IMR-90 (cell line): Measurements from ENCODE around the gene HRH1. TPM values are rescaled to one million over a fixed set of nuclear protein-coding genes. Genes with fewer than 3 reads are reported as not detected.

Experiments used
- ATAC-seq: fragments of 200-7000 bp; cut with Tn5 transposase; 2 replicates; pipeline ENCODE4 v1.9.1; 2020; ENCODE audit warnings: low read depth, mild to moderate bottlenecking, moderate library complexity
- BruUV-seq: library from RNA; stranded (reverse); fragments of 400-500 nt; replicated peaks from 2 replicates; lab custom pipeline; 2021; lab: Mats Ljungman, UMichigan
- CTCF ChIA-PET: fragments of 300-600 bp; formaldehyde crosslinking; extraction: SDS; loops from one replicate; lab custom pipeline; 2021; ENCODE audit warnings: antibody characterized with exemption; lab: Yijun Ruan, JAX
- POLR2A ChIA-PET: fragments of 300-600 bp; sonication (Branson Sonifier 250); formaldehyde crosslinking; loops from one replicate; lab custom pipeline; 2022; ENCODE audit warnings: antibody characterized with exemption; ENCODE audit not compliant: unreplicated experiment; lab: Charles Lee
- DNase-seq: peaks from one replicate; pipeline ENCODE4 v3.0.0; 2013
- H2AFZ ChIP-seq: replicated peaks from 2 replicates; pipeline ENCODE3; 2013; ENCODE audit warnings: low read length, mild to moderate bottlenecking; ENCODE audit not compliant: poor library complexity
- H2AK5ac ChIP-seq: 2 replicates; pipeline ENCODE4 v1.6.1; 2013; ENCODE audit warnings: low read depth, low read length, inconsistent platforms
- H2AK9ac ChIP-seq: replicated peaks from 2 replicates; pipeline ENCODE3; 2013; ENCODE audit warnings: mild to moderate bottlenecking, low read depth, low read length, moderate library complexity; ENCODE audit not compliant: poor library complexity
- H2BK120ac ChIP-seq: 2 replicates; pipeline ENCODE4 v1.6.1; 2013; ENCODE audit warnings: low read depth, low read length, inconsistent platforms
- H2BK15ac ChIP-seq: 3 replicates; pipeline ENCODE4 v1.6.1; 2013; ENCODE audit warnings: low read depth, low read length, inconsistent platforms
- H2BK20ac ChIP-seq: 2 replicates; pipeline ENCODE4 v1.6.1; 2013; ENCODE audit warnings: low read depth, mild to moderate bottlenecking, inconsistent platforms, low read length, moderate library complexity
- H2BK5ac ChIP-seq: 2 replicates; pipeline ENCODE4 v1.6.1; 2013; ENCODE audit warnings: mild to moderate bottlenecking, low read depth, low read length, inconsistent platforms; ENCODE audit not compliant: poor library complexity, severe bottlenecking
- H3K14ac ChIP-seq: replicated peaks from 2 replicates; pipeline ENCODE4 v1.6.1; 2013; ENCODE audit warnings: low read depth, low read length, inconsistent platforms
- H3K18ac ChIP-seq: 2 replicates; pipeline ENCODE4 v1.6.1; 2013; ENCODE audit warnings: low read depth, low read length, control low read depth
- H3K23ac ChIP-seq: 2 replicates; pipeline ENCODE4 v1.6.1; 2013; ENCODE audit warnings: low read depth, low read length, inconsistent platforms
- H3K27ac ChIP-seq: 2 replicates; pipeline ENCODE4 v1.5.1; 2013; ENCODE audit warnings: mild to moderate bottlenecking, control low read depth, low read length; ENCODE audit not compliant: insufficient read depth
- H3K27me3 ChIP-seq: 2 replicates; pipeline ENCODE4 v1.6.1; 2013; ENCODE audit warnings: low read length; ENCODE audit not compliant: control insufficient read depth, insufficient read depth
- H3K36me3 ChIP-seq: 2 replicates; pipeline ENCODE4 v1.6.1; 2013; ENCODE audit warnings: low read length, mixed read lengths; ENCODE audit not compliant: control insufficient read depth, insufficient read depth
- H3K4ac ChIP-seq: 2 replicates; pipeline ENCODE4 v1.6.1; 2013; ENCODE audit warnings: low read depth, low read length, inconsistent platforms
- H3K4me1 ChIP-seq: 2 replicates; pipeline ENCODE4 v1.6.1; 2013; ENCODE audit warnings: low read length, mixed read lengths; ENCODE audit not compliant: control insufficient read depth, insufficient read depth
- H3K4me2 ChIP-seq: 2 replicates; pipeline ENCODE4 v1.6.1; 2013; ENCODE audit warnings: low read depth, mild to moderate bottlenecking, control low read depth, low read length, moderate library complexity
- H3K4me3 ChIP-seq: 2 replicates; pipeline ENCODE4 v1.5.1; 2013; ENCODE audit warnings: low read depth, mild to moderate bottlenecking, control low read depth, low read length, moderate library complexity; ENCODE audit not compliant: insufficient read depth
- H3K56ac ChIP-seq: 2 replicates; pipeline ENCODE4 v1.6.1; 2013; ENCODE audit warnings: low read length, inconsistent platforms; ENCODE audit not compliant: insufficient read depth; ENCODE audit errors: extremely low read depth
- H3K79me1 ChIP-seq, 2 experiments: 2 replicates each; pipeline ENCODE4 v1.6.1; 2013; ENCODE audit warnings: low read length in 2 of 2, inconsistent platforms in 1 of 2, low read depth in 1 of 2
- H3K9ac ChIP-seq: 2 replicates; pipeline ENCODE4 v1.6.1; 2013; ENCODE audit warnings: low read depth, low read length, control low read depth
- H3K9me1 ChIP-seq: 2 replicates; pipeline ENCODE4 v1.6.1; 2013; ENCODE audit warnings: low read length, inconsistent platforms; ENCODE audit not compliant: insufficient read depth
- H3K9me3 ChIP-seq: 2 replicates; pipeline ENCODE4 v1.6.1; 2013; ENCODE audit warnings: low read length; ENCODE audit not compliant: control insufficient read depth, insufficient read depth
- H4K20me1 ChIP-seq: 2 replicates; pipeline ENCODE4 v1.6.1; 2013; ENCODE audit warnings: low read length, inconsistent platforms; ENCODE audit not compliant: insufficient read depth
- H4K5ac ChIP-seq: 2 replicates; pipeline ENCODE4 v1.6.1; 2013; ENCODE audit warnings: mild to moderate bottlenecking, low read depth, low read length, control low read depth
- H4K8ac ChIP-seq, 2 experiments: 2 replicates each; pipeline ENCODE4 v1.6.1; 2013; ENCODE audit warnings: low read depth in 2 of 2, low read length in 2 of 2, control low read depth in 1 of 2, inconsistent platforms in 1 of 2
- H4K91ac ChIP-seq: 2 replicates; pipeline ENCODE4 v1.6.1; 2013; ENCODE audit warnings: low read depth, low read length, inconsistent platforms; ENCODE audit not compliant: insufficient read depth
- BHLHE40 ChIP-seq: fragments of 150-350 bp; IDR thresholded peaks from 2 replicates; pipeline ENCODE4 v1.6.1; 2016; ENCODE audit warnings: mild to moderate bottlenecking, low read depth, low read length
- CEBPB ChIP-seq: IDR thresholded peaks from 2 replicates; pipeline ENCODE4 v1.6.1; 2012; ENCODE audit warnings: low read depth, low read length, improper control_type of control experiment
- CHD1 ChIP-seq: IDR thresholded peaks from 2 replicates; pipeline ENCODE4 v1.6.1; 2012; ENCODE audit warnings: low read depth, low read length, improper control_type of control experiment
- CTCF ChIP-seq: conservative IDR thresholded peaks from 2 replicates; pipeline ENCODE4 v1.5.1; 2012; ENCODE audit warnings: mild to moderate bottlenecking, low read depth, low read length, improper control_type of control experiment
- ELK1 ChIP-seq: fragments of 150-350 bp; IDR thresholded peaks from 2 replicates; pipeline ENCODE4 v1.6.1; 2016; ENCODE audit warnings: low read depth, mild to moderate bottlenecking, low read length, moderate library complexity, borderline replicate concordance
- FOS ChIP-seq: fragments of 150-350 bp; IDR thresholded peaks from 2 replicates; pipeline ENCODE4 v1.6.1; 2016; ENCODE audit warnings: low read depth, low read length
- MAFK ChIP-seq: IDR thresholded peaks from 2 replicates; pipeline ENCODE4 v1.6.1; 2012; ENCODE audit warnings: low read depth, low read length, improper control_type of control experiment
- MAZ ChIP-seq: IDR thresholded peaks from 2 replicates; pipeline ENCODE4 v1.6.1; 2012; ENCODE audit warnings: low read depth, mild to moderate bottlenecking, low read length, improper control_type of control experiment, moderate library complexity, borderline replicate concordance
- MXI1 ChIP-seq: IDR thresholded peaks from 2 replicates; pipeline ENCODE4 v1.6.1; 2012; ENCODE audit warnings: low read depth, mild to moderate bottlenecking, low read length, moderate library complexity, borderline replicate concordance
- NFE2L2 ChIP-seq: fragments of 150-350 bp; IDR thresholded peaks from 2 replicates; pipeline ENCODE4 v1.6.1; 2016; ENCODE audit warnings: low read depth, mild to moderate bottlenecking, low read length
- POLR2A ChIP-seq: IDR thresholded peaks from 2 replicates; pipeline ENCODE4 v1.6.1; 2012; ENCODE audit warnings: mild to moderate bottlenecking, low read depth, low read length
- RAD21 ChIP-seq: IDR thresholded peaks from 2 replicates; pipeline ENCODE4 v1.6.1; 2012; ENCODE audit warnings: low read length, improper control_type of control experiment
- RCOR1 ChIP-seq: IDR thresholded peaks from 2 replicates; pipeline ENCODE4 v1.6.1; 2012; ENCODE audit warnings: mild to moderate bottlenecking, low read length, improper control_type of control experiment; ENCODE audit not compliant: insufficient replicate concordance
- RFX5 ChIP-seq: IDR thresholded peaks from 2 replicates; pipeline ENCODE4 v1.8.0; 2012; ENCODE audit warnings: low read depth, mild to moderate bottlenecking, low read length, moderate library complexity
- SMC3 ChIP-seq: fragments of 150-350 bp; IDR thresholded peaks from 2 replicates; pipeline ENCODE4 v1.6.1; 2016; ENCODE audit warnings: low read depth, mild to moderate bottlenecking, antibody characterized with exemption, low read length, moderate library complexity
- USF2 ChIP-seq: fragments of 150-350 bp; IDR thresholded peaks from 2 replicates; pipeline ENCODE4 v1.6.1; 2017; ENCODE audit warnings: mild to moderate bottlenecking, antibody characterized with exemption, low read length, low read depth
- WGBS, 2 experiments: methylation state at CpG; one replicate each; pipeline versions ENCODE4 v1.1.5 to v1.1.7; 2013; ENCODE audit warnings: missing lambda C conversion rate in 2 of 2; ENCODE audit not compliant: insufficient read length in 1 of 2; ENCODE audit errors: extremely low coverage in 2 of 2; 5-methylcytosine and 5-hydroxymethylcytosine counted together
- dilution Hi-C: fragments of 300-500 bp; cut with HindIII; formaldehyde crosslinking; loops from one replicate; pipeline ENCODE4 v1.14.3; 2018; ENCODE audit warnings: low sequenced_read_pairs; ENCODE audit not compliant: unreplicated experiment
- in situ Hi-C: fragments of 300-500 bp; cut with MboI; formaldehyde crosslinking; loops from 3 replicates; pipeline ENCODE4 v1.14.3; 2019; ENCODE audit warnings: low sequenced_read_pairs, inconsistent platforms, mixed read lengths
- intact Hi-C: fragments of 100-400 bp; cut with micrococcal nuclease; formaldehyde crosslinking; loops from 2 replicates; pipeline ENCODE4 v1.10.0; 2022
- polyA plus RNA-seq, 3 experiments: library from polyadenylated mRNA; depleted of rRNA; stranded (reverse); fragments of >200 nt; gene quantifications; 2 replicates each; pipeline ENCODE4 v1.2.3, GENCODE V29; 2012; ENCODE audit warnings: low replicate concordance in 1 of 3
- total RNA-seq: library from RNA; depleted of rRNA; stranded (reverse); fragments of >200 nt; gene quantifications from 2 replicates; pipeline ENCODE4 v1.2.3, GENCODE V29; 2012

The HRH1 gene
- total and polyA plus RNA-seq, 2 of the 4 experiments (the other 2 are of a cell fraction): 7.6 to 16.1 TPM

GRCh38 chr3:11248596-11248995, 94.3 kb downstream of the HRH1 start:
- Histone ChIP-seq H3K36me3 (peaks cover 4% of the 10 kb centered on the region; the same call in 1 of the 2 replicates), H3K4me1 (peaks cover 6% of the 10 kb centered on the region), H2BK15ac (no peak overlapping the region), H4K5ac (no peak overlapping the region), H2AFZ (peak overlapping the region; percentile 1), H2AK9ac (no peak overlapping the region), H3K4me2 (no peak overlapping the region), H3K9me3 (no peaks in the 10 kb centered on the region), H4K91ac (no peak overlapping the region), H4K20me1 (0 out of 2 replicates have a peak, but pooled peaks cover 8% of the 10 kb centered on the region), H3K27ac (no peak overlapping the region), H3K79me1 (peaks cover 50 to 70% of the 10 kb centered on the region in 2 experiments), H3K4me3 (no peak overlapping the region), H3K4ac (no peak overlapping the region; the same call in 1 of the 2 replicates), H3K18ac (no peak overlapping the region), H3K14ac (0 out of 2 replicates have a peak overlapping the region, but pooled peaks have one; percentile 30), H2BK20ac (no peak overlapping the region), H2BK120ac (no peak overlapping the region), H4K8ac (no peak overlapping the region), H2AK5ac (peak overlapping the region; percentile 30; the same call in 1 of the 2 replicates), H3K27me3 (no peaks in the 10 kb centered on the region), H2BK5ac (no peak overlapping the region), H3K9me1 (peaks cover 20% of the 10 kb centered on the region), H3K9ac (no peak overlapping the region), H3K23ac (no peak overlapping the region), H3K56ac (no peak overlapping the region)
- 82% methylated on average over 2 of the region's 6 CpGs; no CpG with 5 or more reads in 1 of the 2 experiments for WGBS, 2 experiments
- CTCF ChIA-PET: no interaction called here
- no TSS peak for BruUV-seq
- dilution Hi-C loops: no loop called here
- intact Hi-C loops: no loop called here
- POLR2A ChIA-PET: interaction anchor here (1.0 to 1.2 kb wide), 2 partner anchors 24 to 40 kb away, joined by 3 read pairs; partner anchors contain the start of gene ATG7
- no peak; the same call in 1 of the 2 replicates for ATAC-seq
- peak; percentile 41 for DNase-seq
- no peak for TF ChIP-seq CTCF
- no peak for TF ChIP-seq RFX5
- TF ChIP-seq RCOR1: no peak
- no peak for TF ChIP-seq USF2
- no peak for TF ChIP-seq MXI1
- TF ChIP-seq CEBPB: no peak
- TF ChIP-seq MAFK: no peak
- TF ChIP-seq MAZ: no peak
- no peak for TF ChIP-seq FOS
- no peak for TF ChIP-seq BHLHE40
- TF ChIP-seq NFE2L2: no peak
- TF ChIP-seq SMC3: no peak
- no peak for TF ChIP-seq RAD21
- TF ChIP-seq ELK1: no peak
- no peak for TF ChIP-seq CHD1
- no peak for TF ChIP-seq POLR2A
- in situ Hi-C loops: no loop called here
